Parathyroid adenoma (tissue), 2 donors: ENCODE results near the gene AUTS2.

Experiments used
- H2AFZ ChIP-seq: fragments of 300-600 bp; sonication (generic); one replicate; pipeline ENCODE4 v1.7.0; 2017; ENCODE audit warnings: antibody characterized with exemption, mild to moderate bottlenecking
- H3K27ac ChIP-seq: fragments of 300-600 bp; sonication (generic); one replicate; pipeline ENCODE4 v1.7.0; 2017
- H3K27me3 ChIP-seq: fragments of 300-600 bp; sonication (generic); one replicate; pipeline ENCODE4 v1.7.0; 2017; ENCODE audit warnings: low read length; ENCODE audit not compliant: control insufficient read depth, insufficient read depth
- H3K36me3 ChIP-seq: fragments of 300-600 bp; sonication (generic); one replicate; pipeline ENCODE4 v1.7.0; 2017; ENCODE audit warnings: low read length; ENCODE audit not compliant: control insufficient read depth, insufficient read depth
- H3K4me1 ChIP-seq: fragments of 300-600 bp; sonication (generic); one replicate; pipeline ENCODE4 v1.7.0; 2017; ENCODE audit warnings: control low read depth
- H3K4me2 ChIP-seq: fragments of 300-600 bp; sonication (generic); one replicate; pipeline ENCODE4 v1.7.0; 2017; ENCODE audit warnings: low read length
- H3K4me3 ChIP-seq: fragments of 300-600 bp; sonication (generic); one replicate; pipeline ENCODE4 v1.7.0; 2017; ENCODE audit warnings: low read depth, low read length
- H3K79me2 ChIP-seq: fragments of 300-600 bp; sonication (generic); one replicate; pipeline ENCODE4 v1.7.0; 2017; ENCODE audit warnings: control low read depth
- H3K9ac ChIP-seq: fragments of 300-600 bp; sonication (generic); one replicate; pipeline ENCODE4 v1.7.0; 2017; ENCODE audit warnings: mild to moderate bottlenecking
- H3K9me3 ChIP-seq: fragments of 300-600 bp; sonication (generic); one replicate; pipeline ENCODE4 v1.7.0; 2017; ENCODE audit warnings: low read length; ENCODE audit not compliant: control insufficient read depth
- TF ChIP-seq, protein P1 (sequence below): fragments of 300-600 bp; sonication (generic); IDR thresholded peaks from one replicate; pipeline ENCODE4 v1.7.0; 2017; ENCODE audit warnings: antibody characterized with exemption, mild to moderate bottlenecking
- donor health status: primary hyperparathyroidism.

AUTS2 gene

DNA sequence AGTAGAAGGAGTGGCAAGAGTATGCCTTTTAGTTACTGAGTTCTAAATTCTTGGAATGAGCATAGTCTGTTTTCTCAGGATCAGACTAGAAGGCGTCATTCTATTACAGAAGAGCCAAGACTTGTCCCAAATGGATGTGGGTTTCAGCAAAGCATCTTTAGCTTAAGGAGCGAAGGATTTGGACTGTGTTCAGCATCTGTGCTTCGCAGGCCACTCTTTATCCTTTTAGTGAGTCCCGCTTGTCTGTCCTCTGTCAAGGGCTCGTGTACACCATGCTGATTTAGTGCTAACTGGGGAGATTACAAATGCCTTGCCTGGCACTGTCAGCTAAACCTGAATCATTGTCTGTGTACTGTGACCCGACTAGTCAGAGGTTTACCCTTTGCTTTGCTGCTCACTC lies 465.7 kb downstream of the AUTS2 start:
- no peak overlapping the region for H3K27ac ChIP-seq
- no peaks in the 10 kb centered on the region for H3K36me3 ChIP-seq
- no peaks in the 10 kb centered on the region for H3K9me3 ChIP-seq
- H2AFZ ChIP-seq, result no peak overlapping the region
- TF ChIP-seq, protein P1, sequence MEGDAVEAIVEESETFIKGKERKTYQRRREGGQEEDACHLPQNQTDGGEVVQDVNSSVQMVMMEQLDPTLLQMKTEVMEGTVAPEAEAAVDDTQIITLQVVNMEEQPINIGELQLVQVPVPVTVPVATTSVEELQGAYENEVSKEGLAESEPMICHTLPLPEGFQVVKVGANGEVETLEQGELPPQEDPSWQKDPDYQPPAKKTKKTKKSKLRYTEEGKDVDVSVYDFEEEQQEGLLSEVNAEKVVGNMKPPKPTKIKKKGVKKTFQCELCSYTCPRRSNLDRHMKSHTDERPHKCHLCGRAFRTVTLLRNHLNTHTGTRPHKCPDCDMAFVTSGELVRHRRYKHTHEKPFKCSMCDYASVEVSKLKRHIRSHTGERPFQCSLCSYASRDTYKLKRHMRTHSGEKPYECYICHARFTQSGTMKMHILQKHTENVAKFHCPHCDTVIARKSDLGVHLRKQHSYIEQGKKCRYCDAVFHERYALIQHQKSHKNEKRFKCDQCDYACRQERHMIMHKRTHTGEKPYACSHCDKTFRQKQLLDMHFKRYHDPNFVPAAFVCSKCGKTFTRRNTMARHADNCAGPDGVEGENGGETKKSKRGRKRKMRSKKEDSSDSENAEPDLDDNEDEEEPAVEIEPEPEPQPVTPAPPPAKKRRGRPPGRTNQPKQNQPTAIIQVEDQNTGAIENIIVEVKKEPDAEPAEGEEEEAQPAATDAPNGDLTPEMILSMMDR, result no peak
- no peak overlapping the region for H3K4me2 ChIP-seq
- no peak overlapping the region for H3K9ac ChIP-seq
- H3K4me3 ChIP-seq, result no peak overlapping the region
- no peaks in the 10 kb centered on the region for H3K27me3 ChIP-seq
- no peaks in the 10 kb centered on the region for H3K4me1 ChIP-seq
- H3K79me2 ChIP-seq, result no peaks in the 10 kb centered on the region

DNA sequence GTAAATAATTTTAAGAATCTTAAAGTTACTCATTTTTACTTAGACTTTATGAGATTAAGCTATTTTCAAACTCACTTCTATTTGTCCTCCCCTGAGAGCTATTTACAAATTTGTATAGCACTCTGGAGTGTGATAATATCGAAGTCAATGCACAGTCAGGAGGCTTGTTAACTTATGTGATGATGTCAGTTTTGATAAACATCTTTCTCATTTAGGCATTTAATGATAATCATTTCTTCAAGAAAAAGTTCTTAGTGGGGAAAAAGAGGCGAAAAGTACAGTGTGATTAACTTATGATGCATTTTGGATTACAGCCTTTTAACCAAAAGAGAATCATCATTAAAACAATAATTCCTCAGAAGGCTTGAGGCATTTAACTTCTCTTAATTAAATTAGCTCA lies 468.6 kb downstream of the AUTS2 start:
- Histone ChIP-seq H2AFZ (no peak overlapping the region), H3K27ac (no peak overlapping the region), H3K9me3 (no peaks in the 10 kb centered on the region), H3K4me1 (no peaks in the 10 kb centered on the region), H3K4me2 (no peak overlapping the region), H3K4me3 (no peak overlapping the region), H3K79me2 (no peaks in the 10 kb centered on the region), H3K36me3 (no peaks in the 10 kb centered on the region), H3K9ac (no peak overlapping the region), H3K27me3 (no peaks in the 10 kb centered on the region)
- TF ChIP-seq, protein P1, result no peak

DNA sequence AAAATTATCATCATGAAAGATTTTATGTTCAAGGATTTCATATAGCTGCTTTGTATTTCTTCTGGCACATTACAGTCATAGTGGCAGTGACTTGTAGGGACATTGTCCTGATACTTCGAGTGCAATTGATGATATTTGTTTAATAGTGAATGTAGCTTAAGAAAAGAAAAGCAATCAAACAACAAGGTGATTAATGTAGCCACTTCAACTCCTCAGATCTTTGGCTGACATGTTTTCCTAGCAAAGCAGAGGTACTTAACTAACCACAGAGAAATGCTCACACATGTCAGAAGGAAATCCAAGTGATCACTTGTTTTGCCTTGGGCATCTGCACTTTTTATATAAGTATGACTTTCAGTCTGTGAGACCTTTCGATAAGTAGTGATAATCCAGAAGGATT lies 470.3 kb downstream of the AUTS2 start:
- Histone ChIP-seq H3K79me2 (no peaks in the 10 kb centered on the region), H3K9ac (no peak overlapping the region), H3K4me1 (peaks cover 5% of the 10 kb centered on the region), H3K4me3 (no peak overlapping the region), H3K36me3 (no peaks in the 10 kb centered on the region), H3K27ac (no peak overlapping the region), H3K27me3 (no peaks in the 10 kb centered on the region), H3K4me2 (no peak overlapping the region), H2AFZ (no peak overlapping the region), H3K9me3 (no peaks in the 10 kb centered on the region)
- TF ChIP-seq, protein P1, result no peak

GRCh38 chr7:70069977-70070376 lies 471.7 kb downstream of the AUTS2 start:
- H3K4me2 ChIP-seq, result no peak overlapping the region
- H3K4me3 ChIP-seq, result no peak overlapping the region
- H3K9me3 ChIP-seq, result no peaks in the 10 kb centered on the region
- H3K36me3 ChIP-seq, result no peaks in the 10 kb centered on the region
- H3K4me1 ChIP-seq, result peaks cover 5% of the 10 kb centered on the region
- no peaks in the 10 kb centered on the region for H3K79me2 ChIP-seq
- H3K27me3 ChIP-seq, result no peaks in the 10 kb centered on the region
- no peak overlapping the region for H3K27ac ChIP-seq
- no peak overlapping the region for H2AFZ ChIP-seq
- TF ChIP-seq, protein P1, result no peak
- H3K9ac ChIP-seq, result no peak overlapping the region

DNA sequence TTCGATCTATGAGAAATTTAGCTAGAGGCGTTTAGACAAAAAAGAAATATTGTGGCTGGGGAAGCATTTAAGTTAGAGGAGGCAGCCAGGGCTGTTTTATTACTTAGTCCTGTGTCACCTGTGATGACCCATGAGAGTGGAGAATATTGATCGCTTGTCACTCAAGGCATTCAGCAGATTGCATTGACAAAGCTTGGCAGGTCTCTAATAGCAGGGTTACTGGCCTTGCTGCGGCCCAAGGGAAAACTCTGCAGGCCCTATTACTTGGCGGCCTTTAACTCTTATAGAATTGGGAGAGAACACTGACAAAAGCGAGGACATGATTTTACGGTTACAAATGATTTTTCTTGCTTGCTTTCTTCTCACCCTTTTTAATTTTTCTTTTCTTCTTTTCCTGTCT lies 473.5 kb downstream of the AUTS2 start:
- TF ChIP-seq, protein P1, result no peak

More for the DNA sequence above, 473.5 kb downstream of the AUTS2 start:
- no peaks in the 10 kb centered on the region for H3K27me3 ChIP-seq
- no peak overlapping the region for H3K27ac ChIP-seq
- H3K9me3 ChIP-seq, result no peaks in the 10 kb centered on the region
- no peaks in the 10 kb centered on the region for H3K36me3 ChIP-seq
- no peak overlapping the region for H3K4me3 ChIP-seq
- H2AFZ ChIP-seq, result no peak overlapping the region
- H3K9ac ChIP-seq, result no peak overlapping the region
- H3K79me2 ChIP-seq, result no peaks in the 10 kb centered on the region
- H3K4me2 ChIP-seq, result no peak overlapping the region
- H3K4me1 ChIP-seq, result peaks cover 5% of the 10 kb centered on the region
